A549 treated with GW870086 at 1 μM for 4 hours (cell line): ENCODE data around the gene MACROH2A2. TPM values are rescaled to one million over a fixed set of nuclear protein-coding genes. Genes with fewer than 3 reads are reported as not detected.

Experiments used
- total RNA-seq: library from RNA; stranded (reverse); fragments of 200-300 nt; extraction: Qiagen RNA extraction; gene quantifications from 5 replicates; pipeline ENCODE4 v1.2.3, GENCODE V29; 2022; ENCODE audit warnings: low read depth

The MACROH2A2 gene
- total RNA-seq: 23.6 to 29.7 TPM (median 27.0 TPM) in 5 replicates

GRCh38 chr10:70052462-70053217 is at the start of gene MACROH2A2:
TSS of gene MACROH2A2 (plus strand) at chr10:70052846. CDS start at chr10:70075659, 22,813 bp downstream.

DNA sequence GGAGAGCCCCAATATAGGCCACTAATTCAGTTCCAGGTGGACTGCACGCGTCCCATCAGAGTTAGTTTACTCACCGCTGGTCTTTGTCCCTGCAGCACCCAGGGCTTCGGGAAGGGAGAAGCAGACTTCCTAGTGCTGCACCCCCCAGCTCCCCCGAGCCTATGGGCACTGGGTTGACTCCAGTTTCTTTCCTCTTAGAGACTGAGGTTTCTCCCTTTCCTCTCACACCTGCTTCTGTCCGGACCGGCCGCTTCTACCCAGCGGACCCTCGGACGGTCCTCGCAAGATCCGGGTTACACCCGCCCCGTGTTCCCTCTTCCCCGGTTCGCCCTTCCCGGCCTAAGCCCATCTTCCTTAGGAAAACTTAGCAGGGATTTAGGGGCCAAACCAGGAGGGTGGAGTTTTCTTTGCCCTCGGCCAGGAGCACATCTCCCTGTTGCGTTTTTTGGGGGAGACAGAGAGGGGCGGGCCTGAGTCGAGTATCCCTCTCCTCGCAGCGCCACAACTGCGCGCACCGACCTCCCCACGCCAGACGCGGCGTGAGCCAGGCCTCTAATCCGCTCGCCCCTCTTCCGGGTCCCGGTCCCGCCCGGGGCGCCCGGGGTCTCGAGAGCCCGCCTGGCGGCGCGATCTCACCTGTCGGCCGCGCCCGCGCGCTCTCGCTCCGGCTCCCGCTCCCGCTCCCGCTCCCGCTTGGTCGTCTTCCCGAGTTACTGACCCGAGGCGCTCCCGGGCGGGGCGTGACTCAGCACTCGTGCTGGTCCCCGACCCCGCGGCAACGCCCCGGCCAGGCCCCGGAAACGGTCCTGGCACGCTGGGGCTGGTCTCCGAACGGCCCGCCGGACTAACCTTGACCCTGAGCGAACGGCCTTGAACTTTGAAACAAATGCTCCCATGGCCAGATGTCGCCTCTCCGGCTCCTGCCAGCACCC is 79.7 kb downstream of the MACROH2A2 start, which contains the start of gene AIFM2:
Gene AIFM2 (minus strand): TSS at position 728 of the 932 bp plus-strand sequence. CDS start 8,741 bp downstream, outside the sequence.

GRCh38 chr10:70146489-70147258 is 94.0 kb downstream of the MACROH2A2 start, which contains the start of gene TYSND1:
TSS of gene TYSND1 (minus strand) at chr10:70146700. CDS start at chr10:70146586, 114 bp downstream.

Other genes starting within 250 kb of the MACROH2A2 start
- 29.1 to 38.8 TPM (median 37.1 TPM) in 5 replicates for gene AIFM2, start 80.0 kb downstream of the MACROH2A2 start, total RNA-seq
- gene TYSND1, start 93.9 kb downstream of the MACROH2A2 start, total RNA-seq: 13.2 to 17.3 TPM (median 16.7 TPM) in 5 replicates
- gene SAR1A, start 117.7 kb downstream of the MACROH2A2 start, total RNA-seq: 80.9 to 100 TPM (median 90.9 TPM) in 5 replicates
- gene PPA1, start 180.6 kb downstream of the MACROH2A2 start, total RNA-seq: 223 to 246 TPM (median 227 TPM) in 5 replicates
- gene NPFFR1, start 231.2 kb downstream of the MACROH2A2 start, total RNA-seq: 0.05 TPM in 1 of 5 replicates, not detected in the others